ENCODE measurements around the gene TBX3.
"Not testable (repeated sequence)": the region's sequence is repeated elsewhere in the genome, so short reads cannot be mapped to it uniquely, and the experiment has no call there.

TBX3 gene

GRCh38 chr12:114684098-114684869 lies at the start of gene TBX3:
Gene TBX3 (minus strand): TSS chr12:114684175. CDS start chr12:114683200, 975 bp downstream.
- DNase-seq: peak in 39 of 56 donors; percentile 1 to 61 (median 18)

- DNase-seq: no peak
Observed at GRCh38 chr12:114732426-114733030, 48.6 kb upstream of the TBX3 start.

GRCh38 chr12:114729731-114730130 lies 45.8 kb upstream of the TBX3 start:
- no peak for DNase-seq

- no peak for DNase-seq
Observed at GRCh38 chr12:114726092-114726710, 42.2 kb upstream of the TBX3 start.

GRCh38 chr12:114722176-114722575 lies 38.2 kb upstream of the TBX3 start:
- not testable (repeated sequence) for DNase-seq

GRCh38 chr12:114721266-114721665 lies 37.3 kb upstream of the TBX3 start:
- DNase-seq: no peak

- no peak for DNase-seq
Observed at GRCh38 chr12:114713466-114714215, 29.7 kb upstream of the TBX3 start.

GRCh38 chr12:114711689-114712152 lies 27.7 kb upstream of the TBX3 start:
- DNase-seq: no peak

GRCh38 chr12:114710151-114710550 lies 26.2 kb upstream of the TBX3 start:
- no peak for DNase-seq

GRCh38 chr12:114709112-114709511 lies 25.1 kb upstream of the TBX3 start:
- DNase-seq: no peak

- DNase-seq: not testable (repeated sequence)
Observed at GRCh38 chr12:114708598-114708997, 24.6 kb upstream of the TBX3 start.

GRCh38 chr12:114704096-114704495 lies 20.1 kb upstream of the TBX3 start:
- no peak for DNase-seq

GRCh38 chr12:114703060-114703493 lies 19.1 kb upstream of the TBX3 start:
- DNase-seq: no peak

GRCh38 chr12:114702462-114702861 lies 18.5 kb upstream of the TBX3 start:
- no peak for DNase-seq

- no peak for DNase-seq
Observed at GRCh38 chr12:114701553-114701952, 17.6 kb upstream of the TBX3 start.

- DNase-seq: no peak
Observed at GRCh38 chr12:114701104-114701414, 17.1 kb upstream of the TBX3 start.

- DNase-seq: no peak
Observed at GRCh38 chr12:114700392-114701103, 16.6 kb upstream of the TBX3 start.

- no peak for DNase-seq
Observed at GRCh38 chr12:114698566-114699163, 14.7 kb upstream of the TBX3 start.

- DNase-seq: no peak
Observed at GRCh38 chr12:114697741-114698565, 14.0 kb upstream of the TBX3 start.

GRCh38 chr12:114697243-114697716 lies 13.3 kb upstream of the TBX3 start:
- DNase-seq: no peak
